SK-N-SH treated with all-trans-retinoic acid at 6 μM for 48 hours (cell line): ENCODE results near the gene KRT73.

ENCODE experiments used
- BACH2 ChIP-seq: fragments of 250-450 bp; sonication (Bioruptor Pico); IDR thresholded peaks from 2 replicates; pipeline ENCODE4 v1.9.0; 2021; ENCODE audit warnings: mild to moderate bottlenecking, borderline replicate concordance
- GLIS3 ChIP-seq: fragments of 250-450 bp; sonication (Bioruptor Pico); IDR thresholded peaks from 2 replicates; pipeline ENCODE4 v1.5.0; 2020; ENCODE audit warnings: mild to moderate bottlenecking, moderate library complexity
- PPARA ChIP-seq: fragments of 250-450 bp; sonication (Bioruptor Pico); IDR thresholded peaks from 2 replicates; pipeline ENCODE4 v1.5.0; 2020; ENCODE audit warnings: mild to moderate bottlenecking, borderline replicate concordance
- ZC3H10 ChIP-seq: fragments of 250-450 bp; sonication (Bioruptor Pico); IDR thresholded peaks from 2 replicates; pipeline ENCODE4 v1.5.1; 2021; ENCODE audit warnings: mild to moderate bottlenecking, moderate library complexity
- ZFP3 ChIP-seq: fragments of 250-450 bp; sonication (Bioruptor Pico); IDR thresholded peaks from 2 replicates; pipeline ENCODE4 v1.5.0; 2020; ENCODE audit warnings: mild to moderate bottlenecking, moderate library complexity
- ZFP30 ChIP-seq: fragments of 450-650 bp; formaldehyde crosslinking; IDR thresholded peaks from 2 replicates; pipeline ENCODE4 v1.5.0; 2022; ENCODE audit warnings: mild to moderate bottlenecking, moderate library complexity
- ZNF8 ChIP-seq: fragments of 450-650 bp; formaldehyde crosslinking; IDR thresholded peaks from 2 replicates; pipeline ENCODE4 v1.5.0; 2020; ENCODE audit warnings: mild to moderate bottlenecking, moderate library complexity

GRCh38 chr12:52662918-52663229, 44.5 kb upstream of the KRT73 start:
- TF ChIP-seq ZFP3 (no peak), PPARA (no peak), ZFP30 (no peak), GLIS3 (CRISPR knock-in tag) (no peak), BACH2 (CRISPR knock-in tag) (no peak), ZC3H10 (CRISPR knock-in tag) (no peak), ZNF8 (CRISPR knock-in tag) (no peak)
